22Rv1 (cell line): ENCODE measurements around the gene ZFYVE21.

ENCODE experiments used
- ZFX ChIP-seq: fragments of 450-650 bp; IDR thresholded peaks from 2 replicates; pipeline ENCODE4 v1.6.1; 2017; ENCODE audit warnings: antibody characterized with exemption, borderline replicate concordance
- TF ChIP-seq, protein P1 (sequence below): fragments of 450-650 bp; IDR thresholded peaks from 2 replicates; pipeline ENCODE4 v1.5.1; 2017; ENCODE audit warnings: mild to moderate bottlenecking

DNA sequence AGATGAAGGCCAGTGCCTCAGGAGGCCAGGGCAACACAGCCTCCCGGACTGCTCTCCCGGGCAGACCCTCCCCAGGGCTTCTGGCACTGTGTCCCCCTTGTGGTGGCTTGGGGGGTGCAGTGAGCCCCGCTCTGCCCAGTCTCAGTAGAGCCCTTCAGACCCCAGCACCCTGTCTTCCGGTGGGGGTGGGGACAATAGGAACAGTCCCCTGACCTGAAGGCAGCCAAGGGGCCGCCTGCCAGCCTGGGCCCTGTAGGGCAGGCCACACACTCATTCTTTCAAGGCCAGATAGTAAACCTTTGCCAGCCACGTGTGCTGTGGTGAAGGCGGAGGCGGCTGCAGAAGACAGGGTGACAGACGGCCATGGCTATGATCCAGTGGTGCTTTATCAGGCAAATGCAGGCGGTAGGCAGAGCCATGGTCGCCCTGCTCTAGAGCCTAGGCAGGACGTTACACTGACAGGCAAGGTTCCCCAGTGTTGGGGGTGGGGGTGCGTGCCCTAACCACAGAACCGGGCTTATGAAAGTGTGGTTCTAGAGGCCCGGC is 15.0 kb downstream of the ZFYVE21 start:
- TF ChIP-seq, protein P1, sequence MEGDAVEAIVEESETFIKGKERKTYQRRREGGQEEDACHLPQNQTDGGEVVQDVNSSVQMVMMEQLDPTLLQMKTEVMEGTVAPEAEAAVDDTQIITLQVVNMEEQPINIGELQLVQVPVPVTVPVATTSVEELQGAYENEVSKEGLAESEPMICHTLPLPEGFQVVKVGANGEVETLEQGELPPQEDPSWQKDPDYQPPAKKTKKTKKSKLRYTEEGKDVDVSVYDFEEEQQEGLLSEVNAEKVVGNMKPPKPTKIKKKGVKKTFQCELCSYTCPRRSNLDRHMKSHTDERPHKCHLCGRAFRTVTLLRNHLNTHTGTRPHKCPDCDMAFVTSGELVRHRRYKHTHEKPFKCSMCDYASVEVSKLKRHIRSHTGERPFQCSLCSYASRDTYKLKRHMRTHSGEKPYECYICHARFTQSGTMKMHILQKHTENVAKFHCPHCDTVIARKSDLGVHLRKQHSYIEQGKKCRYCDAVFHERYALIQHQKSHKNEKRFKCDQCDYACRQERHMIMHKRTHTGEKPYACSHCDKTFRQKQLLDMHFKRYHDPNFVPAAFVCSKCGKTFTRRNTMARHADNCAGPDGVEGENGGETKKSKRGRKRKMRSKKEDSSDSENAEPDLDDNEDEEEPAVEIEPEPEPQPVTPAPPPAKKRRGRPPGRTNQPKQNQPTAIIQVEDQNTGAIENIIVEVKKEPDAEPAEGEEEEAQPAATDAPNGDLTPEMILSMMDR: no peak
- TF ChIP-seq ZFX: no peak
